ENCODE results near the gene PXYLP1.
"Not testable (repeated sequence)": the region's sequence is repeated elsewhere in the genome, so short reads cannot be mapped to it uniquely, and the experiment has no call there.

The PXYLP1 gene

DNA sequence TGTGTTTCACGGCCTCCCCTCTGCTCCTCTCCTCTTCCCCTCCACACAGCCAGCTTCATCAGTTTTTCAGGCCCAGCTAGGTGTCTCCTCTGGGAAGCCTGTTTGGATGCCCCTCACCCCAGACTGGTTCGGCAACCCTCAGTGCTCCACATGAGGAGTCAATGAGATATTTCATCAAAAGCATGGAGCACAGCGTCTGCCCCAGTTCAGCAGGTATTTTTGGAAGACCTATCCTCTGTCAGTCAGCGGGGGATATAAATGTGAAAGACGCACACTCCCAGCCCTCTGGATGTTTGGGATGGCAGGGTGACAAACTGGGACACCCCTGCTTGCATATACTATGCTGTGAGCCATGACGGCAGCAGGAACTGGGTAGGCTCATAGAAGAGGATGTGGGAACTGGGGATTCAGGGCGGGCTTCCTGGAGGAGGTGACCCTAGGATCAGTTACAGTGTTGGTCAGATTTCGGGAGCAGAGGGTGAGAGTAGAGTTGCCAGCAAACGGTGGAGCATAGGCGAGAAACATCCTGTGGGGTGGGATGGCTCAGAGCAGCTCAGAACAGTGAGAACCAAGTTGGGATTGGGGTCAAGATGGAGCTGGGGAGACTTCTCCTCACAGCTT is 42.9 kb downstream of the PXYLP1 start:
- no peak for DNase-seq

DNA sequence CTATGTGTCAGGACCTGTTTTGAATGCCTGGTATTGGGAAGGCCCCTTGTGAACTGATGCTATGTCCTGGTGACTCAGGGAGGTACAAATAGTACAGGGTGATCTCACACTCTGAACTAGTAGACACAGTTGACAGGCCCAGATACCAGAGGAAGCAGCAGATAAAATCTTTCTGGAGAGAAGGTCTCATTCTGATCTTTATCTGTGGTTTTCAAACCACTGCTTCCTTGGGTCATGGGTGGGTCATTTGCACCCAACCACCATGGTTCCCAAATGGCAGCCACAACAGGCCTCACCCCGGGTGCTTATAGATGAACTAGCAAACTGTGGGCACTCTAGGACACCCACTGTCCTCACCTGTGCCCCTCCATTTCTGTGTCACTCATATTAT is 43.4 kb downstream of the PXYLP1 start:
- peak in 1 of 5 donors; percentile 45 for DNase-seq

DNA sequence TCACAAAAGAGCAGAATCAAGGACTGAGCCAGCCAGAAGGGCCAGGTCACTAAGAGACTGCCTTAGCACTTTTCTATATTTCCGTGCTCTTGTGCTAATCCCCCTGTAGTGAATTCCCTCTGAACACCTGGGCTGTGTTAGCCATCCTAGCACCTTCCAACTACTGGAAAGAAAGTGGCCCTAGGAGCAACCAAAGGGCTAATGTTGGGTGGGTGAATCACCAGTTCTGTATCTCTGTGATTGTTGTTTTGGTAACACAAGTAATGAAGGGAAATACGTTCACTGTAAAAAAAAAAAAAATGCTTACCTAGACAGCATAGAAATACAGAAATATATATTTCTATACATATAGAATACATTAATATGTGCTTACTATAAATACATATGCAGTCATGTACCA is 43.9 kb downstream of the PXYLP1 start:
- DNase-seq: no peak

DNA sequence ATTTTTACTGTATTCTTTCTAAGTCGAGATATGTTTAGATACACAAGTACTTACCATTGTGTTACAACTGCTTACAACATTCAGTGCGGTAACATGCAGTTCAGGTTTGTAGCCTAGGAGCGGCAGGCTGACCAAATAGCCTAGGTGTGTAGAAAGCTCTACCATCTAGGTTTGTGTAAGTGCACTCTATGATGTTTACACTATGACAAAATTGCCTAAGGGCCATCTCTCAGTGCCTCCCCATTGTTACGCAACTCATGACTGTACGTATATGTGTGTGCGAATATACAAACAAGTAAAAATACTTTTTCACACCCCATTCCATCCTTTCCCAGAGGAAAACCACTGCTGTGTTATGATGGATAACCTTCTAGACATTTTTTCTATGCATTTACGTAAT is 44.3 kb downstream of the PXYLP1 start:
- DNase-seq: no peak

DNA sequence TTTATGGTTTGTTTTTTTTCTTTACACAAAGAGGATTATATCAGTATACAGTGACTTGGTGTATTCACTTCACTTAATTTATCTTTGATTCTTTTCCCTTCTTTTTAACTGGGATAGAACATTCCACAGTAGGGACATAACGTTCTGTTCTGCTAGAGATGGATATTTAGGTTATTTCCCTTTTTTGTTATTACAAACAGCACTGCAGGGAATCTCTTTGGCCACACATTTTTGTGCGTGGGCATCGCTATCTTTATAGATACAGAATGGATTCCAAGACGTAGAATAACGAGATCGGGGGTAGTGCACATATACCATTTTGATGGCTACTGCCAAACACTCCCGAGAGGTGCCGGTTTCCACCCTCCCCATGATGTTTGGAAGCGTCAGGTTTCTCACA is 44.8 kb downstream of the PXYLP1 start:
- no peak for DNase-seq

DNA sequence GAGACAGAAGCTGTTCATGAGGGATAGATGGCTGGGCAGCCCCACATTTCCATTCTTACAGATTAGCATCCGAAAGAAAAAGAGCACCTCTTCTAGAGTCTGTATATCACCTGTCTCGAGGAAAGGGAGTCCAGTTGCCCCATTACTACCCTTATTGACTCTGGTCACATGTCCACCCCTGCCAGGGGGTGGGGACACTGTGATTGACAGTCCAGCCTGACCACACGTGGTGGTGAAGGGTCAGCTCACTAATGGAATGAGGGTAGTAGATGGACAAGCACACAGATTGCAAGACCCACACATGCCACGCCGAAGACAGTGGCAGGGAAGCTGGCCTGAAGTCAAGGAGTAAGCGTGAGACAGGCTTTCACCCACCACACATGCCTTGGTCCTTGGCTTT is 45.8 kb downstream of the PXYLP1 start:
- no peak for DNase-seq

DNA sequence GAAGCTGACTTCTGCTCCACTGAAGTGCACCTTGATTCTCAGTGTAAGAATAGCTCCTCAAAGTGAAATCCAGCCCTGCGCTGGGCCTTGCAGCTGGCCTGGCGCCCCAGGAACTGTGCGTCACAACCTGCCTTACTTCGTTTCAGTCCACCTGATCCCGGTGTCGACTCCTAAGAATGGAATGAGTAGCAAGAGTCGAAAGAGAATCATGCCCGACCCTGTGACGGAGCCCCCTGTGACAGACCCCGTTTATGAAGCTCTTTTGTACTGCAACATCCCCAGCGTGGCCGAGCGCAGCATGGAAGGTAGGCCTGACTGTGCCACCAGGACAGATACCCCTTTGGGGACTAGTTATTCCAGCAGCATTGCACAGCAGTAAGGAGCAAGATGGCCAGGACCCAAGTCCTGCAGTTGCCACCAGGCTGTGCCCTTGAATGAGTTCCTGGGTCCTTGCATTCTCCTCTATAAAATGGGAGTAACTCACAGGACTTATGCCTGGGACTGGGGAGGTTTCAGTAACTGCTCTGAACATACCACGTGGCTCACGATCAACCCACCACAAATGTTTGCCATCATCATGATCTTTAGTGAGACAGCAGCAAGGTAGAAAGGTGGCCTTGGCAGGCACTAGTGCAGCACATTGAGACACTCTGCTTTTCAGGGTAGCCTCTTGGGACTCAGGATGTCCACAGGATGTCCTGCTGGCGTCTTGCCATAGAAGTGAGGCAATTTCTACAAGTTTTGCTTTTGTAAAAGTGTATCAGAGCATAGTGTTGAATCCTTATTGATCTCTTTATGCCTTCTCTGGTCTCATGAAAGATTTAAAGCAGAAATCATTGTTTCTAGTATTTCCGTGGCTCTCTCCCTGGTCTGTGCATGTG is 46.8 kb downstream of the PXYLP1 start:
- DNase-seq: no peak

DNA sequence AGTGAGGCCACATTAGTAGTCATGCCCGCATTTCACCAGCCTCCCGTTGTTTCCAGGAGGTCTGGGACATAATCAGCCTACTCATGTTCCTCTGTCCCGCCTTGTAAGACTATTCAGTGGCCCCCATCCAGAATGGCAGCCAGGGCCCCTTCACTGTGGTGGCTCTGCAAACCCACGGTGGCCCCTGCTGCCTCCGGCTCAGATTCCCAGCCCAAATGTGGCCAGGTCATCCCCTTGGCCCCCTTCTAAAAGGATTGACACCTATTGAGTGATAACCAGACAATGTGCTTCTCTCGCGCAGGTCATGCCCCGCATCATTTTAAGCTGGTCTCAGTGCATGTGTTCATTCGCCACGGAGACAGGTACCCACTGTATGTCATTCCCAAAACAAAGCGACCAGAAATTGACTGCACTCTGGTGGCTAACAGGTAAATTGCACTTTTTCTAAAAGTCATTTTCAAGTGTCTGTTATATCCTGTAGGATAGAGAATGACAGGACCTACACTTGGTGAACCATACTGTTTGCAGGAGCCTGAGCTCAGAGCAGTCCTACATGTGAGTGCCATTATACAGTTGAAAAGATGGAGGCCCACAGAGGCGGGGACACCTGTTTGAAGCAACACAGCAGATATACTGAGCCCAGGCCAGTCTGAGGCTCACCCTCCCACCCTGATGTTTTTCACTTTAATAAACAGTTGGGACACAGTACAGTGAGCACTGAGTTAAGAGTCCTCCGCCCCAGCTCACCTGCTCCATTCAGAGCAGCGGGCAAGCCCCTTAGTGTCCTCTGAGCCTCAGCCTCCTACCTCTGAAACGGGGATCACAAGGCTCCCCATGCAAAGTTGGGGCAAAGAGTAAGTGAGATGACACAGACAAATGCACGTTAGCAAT is 47.7 kb downstream of the PXYLP1 start:
- DNase-seq: peak in 1 of 5 donors; percentile 34

DNA sequence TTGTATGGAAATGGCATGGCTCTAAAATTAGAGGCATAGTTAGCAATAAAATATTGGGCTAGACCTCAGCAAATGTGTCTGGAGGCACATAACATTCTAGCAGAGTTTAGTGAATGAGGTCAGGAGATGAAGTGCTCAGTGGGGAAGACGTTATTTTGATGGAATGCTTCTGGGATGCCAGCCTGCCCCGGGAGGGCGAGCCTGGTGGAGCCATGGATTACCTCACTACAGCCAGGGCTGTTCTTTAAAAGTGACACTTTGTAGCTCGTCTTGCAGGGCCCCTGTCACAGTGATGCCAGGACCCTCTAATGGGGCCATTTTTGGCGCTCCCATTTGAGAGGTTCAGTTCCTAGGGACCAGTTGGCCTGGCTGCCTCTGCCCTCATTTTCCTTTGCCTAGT is 48.5 kb downstream of the PXYLP1 start:
- no peak for DNase-seq

DNA sequence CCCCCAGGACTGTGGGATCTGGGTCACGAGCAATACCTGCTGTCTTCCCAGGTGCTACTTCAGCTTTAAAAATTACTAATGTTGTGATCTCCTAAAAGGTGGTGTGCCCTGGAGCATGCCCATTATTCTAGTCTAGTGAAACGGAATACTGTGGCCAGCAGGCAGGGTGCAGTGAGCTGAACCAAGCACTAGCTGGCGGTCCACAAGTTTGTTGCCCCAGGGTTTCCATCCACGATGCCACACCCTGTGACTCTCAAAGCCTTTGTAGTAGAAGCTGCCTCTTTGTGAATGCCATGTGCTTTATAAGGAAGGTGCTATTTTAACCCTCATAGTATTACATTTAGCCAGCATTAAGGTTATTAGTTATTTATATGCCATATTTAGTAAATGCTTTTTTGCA is 49.1 kb downstream of the PXYLP1 start:
- no peak for DNase-seq

DNA sequence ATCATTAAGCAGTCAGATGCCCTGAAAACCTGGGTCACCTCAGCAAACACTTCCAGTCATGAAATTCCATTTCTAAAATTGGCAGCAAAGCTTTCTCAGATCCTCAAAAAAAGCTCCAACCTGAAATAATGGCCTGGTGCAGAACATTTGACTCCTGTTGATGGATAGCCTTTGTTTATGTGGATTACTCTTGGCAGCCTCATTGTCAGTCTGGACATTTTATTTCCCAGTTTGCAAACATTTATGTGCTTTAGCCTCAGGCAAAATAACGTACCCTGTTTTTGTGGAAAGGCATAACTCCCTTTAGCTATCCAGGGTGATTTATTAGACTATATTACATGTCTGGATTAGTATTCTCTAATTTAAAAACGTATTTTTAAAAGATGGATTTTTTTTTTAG is 53.9 kb downstream of the PXYLP1 start:
- DNase-seq: no peak

DNA sequence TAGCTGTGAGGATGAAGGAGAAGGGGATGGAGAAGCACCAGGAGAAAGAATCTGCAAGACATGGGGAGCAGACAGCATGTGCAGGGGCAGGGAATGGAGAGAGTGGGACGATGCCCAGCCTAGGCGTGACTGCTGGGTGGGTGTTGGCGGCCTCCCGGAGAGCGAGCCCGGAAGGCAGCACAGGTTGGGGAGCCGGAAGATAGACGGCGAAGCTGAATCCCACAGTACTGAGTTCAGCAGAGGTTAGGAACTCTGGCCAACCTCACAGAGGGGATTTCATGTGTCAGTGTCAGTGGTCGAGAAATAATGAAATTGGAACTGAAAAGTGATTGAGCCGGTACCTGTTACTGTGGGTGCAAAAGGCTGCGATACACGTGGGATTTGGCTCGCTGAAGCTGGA is 55.2 kb downstream of the PXYLP1 start:
- no peak for DNase-seq

DNA sequence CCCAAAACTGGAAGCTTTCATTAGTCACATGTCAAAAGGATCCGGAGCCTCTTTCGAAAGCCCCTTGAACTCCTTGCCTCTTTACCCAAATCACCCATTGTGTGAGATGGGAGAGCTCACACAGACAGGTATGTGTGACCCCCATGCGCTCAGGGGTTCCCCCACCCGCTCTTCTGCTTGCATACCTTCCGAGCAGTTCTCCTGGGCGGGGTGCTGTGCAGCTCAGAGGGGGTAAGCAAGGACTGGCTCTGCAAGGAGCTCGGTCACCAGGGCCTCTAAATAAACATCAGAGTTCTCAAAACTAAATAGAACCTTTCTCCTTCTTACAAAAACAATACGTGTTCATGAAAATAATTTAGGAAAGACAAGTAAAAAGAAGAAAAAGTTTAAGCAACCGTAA is 55.7 kb downstream of the PXYLP1 start:
- DNase-seq: no peak

DNA sequence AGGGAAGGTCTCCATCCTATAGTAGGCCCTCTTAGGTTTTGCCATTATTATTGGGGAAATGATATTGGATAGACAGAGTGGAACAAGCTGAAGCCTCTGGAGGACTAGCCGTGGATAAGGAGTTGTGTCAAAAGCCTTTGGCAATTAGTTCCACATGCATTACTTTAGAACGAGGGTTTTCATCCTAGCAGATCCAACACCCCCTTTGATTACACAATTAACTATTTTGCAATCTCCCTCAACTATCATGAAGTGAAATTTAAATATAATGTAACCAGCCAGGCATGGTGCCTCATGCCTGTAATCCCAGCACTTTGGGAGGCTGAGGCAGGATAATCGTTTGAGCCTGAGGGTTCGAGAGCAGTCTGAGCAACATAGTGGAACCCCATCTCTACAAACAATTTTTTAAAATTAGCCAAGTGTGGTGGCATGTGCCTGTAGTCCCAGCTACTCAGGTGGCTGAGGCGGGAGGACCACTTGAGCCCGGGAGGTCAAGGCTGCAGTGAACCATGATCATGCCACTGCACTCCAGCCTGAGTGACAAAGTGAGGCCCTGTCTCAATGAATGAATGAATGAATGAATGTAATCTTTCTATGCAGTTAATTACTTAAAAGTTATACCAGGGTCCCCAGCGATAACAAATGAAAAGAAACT is 56.8 kb downstream of the PXYLP1 start:
- no peak for DNase-seq

DNA sequence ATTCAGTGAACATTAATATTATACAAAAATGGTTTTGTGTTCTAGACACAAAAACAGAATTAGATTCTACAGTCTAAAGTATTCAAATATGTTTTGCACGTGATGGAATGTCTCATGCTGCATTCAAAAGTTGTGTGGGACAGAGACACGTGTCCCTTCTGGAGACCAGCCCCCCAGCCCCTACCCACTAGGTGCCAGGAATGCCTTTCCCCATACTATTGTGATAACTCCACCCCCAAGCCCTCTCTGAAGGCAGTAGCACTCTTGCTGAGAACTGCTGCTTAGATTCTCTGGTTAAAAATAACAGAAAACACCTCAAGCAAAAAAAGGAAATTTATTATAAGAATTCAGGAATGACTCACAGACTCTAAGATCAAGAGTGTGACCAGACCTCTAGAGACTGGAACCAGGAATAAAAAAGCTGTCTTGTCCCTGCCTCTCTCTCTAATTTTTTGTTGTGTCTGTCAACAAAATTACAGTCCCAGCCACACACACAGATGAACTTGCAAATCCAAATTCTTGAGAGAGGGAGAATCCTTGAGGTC is 57.7 kb downstream of the PXYLP1 start:
- no peak for DNase-seq

DNA sequence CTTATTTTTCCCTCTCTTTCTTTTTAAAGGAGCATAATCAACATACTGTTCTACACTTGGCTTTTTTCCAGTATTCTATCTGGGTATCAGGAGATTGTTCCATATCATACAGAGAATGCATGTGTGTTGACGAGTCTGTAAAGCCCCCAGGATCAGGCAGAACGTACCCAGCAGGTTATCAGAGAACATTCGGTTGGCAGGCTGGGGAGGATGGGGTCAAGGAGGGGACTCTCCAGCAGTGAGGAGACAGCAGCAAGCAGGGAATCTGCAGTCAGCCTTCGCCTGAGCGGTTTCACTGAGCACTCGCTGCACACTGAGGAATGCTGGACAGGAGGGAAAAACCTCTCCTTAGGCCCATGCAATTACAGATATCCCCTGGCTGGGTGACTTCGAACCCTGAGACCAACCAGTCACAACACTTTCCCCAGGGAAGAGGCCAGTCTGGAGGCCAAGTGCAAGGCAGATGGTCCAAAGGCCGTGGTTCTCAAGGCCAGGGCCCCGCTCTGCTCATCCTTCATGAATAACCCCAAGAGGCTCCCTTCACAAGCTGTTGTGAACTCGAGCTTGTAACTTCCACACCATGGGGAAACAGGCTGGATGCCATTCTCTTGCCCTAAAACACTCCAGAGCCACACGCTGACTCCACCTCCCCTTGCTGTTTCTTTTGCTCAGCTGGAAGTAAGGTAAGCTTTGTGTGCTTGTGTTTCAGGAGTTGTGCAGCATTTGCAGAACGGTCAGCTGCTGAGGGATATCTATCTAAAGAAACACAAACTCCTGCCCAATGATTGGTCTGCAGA is 60.1 kb downstream of the PXYLP1 start:
- no peak for DNase-seq

DNA sequence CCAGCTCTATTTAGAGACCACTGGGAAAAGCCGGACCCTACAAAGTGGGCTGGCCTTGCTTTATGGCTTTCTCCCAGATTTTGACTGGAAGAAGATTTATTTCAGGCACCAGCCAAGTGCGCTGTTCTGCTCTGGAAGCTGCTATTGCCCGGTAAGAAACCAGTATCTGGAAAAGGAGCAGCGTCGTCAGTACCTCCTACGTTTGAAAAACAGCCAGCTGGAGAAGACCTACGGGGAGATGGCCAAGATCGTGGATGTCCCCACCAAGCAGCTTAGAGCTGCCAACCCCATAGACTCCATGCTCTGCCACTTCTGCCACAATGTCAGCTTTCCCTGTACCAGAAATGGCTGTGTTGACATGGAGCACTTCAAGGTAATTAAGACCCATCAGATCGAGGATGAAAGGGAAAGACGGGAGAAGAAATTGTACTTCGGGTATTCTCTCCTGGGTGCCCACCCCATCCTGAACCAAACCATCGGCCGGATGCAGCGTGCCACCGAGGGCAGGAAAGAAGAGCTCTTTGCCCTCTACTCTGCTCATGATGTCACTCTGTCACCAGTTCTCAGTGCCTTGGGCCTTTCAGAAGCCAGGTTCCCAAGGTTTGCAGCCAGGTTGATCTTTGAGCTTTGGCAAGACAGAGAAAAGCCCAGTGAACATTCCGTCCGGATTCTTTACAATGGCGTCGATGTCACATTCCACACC is 60.9 kb downstream of the PXYLP1 start:
- no peak for DNase-seq

DNA sequence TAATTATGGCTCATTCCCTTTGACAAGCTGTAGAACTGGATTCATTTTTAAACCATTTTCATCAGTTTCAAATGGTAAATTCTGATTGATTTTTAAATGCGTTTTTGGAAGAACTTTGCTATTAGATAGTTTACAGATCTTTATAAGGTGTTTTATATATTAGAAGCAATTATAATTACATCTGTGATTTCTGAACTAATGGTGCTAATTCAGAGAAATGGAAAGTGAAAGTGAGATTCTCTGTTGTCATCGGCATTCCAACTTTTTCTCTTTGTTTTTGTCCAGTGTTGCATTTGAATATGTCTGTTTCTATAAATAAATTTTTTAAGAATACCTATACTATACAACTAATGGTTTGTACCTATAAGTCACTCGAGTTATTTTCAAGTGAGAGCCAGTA is 62.7 kb downstream of the PXYLP1 start:
- DNase-seq: no peak

DNA sequence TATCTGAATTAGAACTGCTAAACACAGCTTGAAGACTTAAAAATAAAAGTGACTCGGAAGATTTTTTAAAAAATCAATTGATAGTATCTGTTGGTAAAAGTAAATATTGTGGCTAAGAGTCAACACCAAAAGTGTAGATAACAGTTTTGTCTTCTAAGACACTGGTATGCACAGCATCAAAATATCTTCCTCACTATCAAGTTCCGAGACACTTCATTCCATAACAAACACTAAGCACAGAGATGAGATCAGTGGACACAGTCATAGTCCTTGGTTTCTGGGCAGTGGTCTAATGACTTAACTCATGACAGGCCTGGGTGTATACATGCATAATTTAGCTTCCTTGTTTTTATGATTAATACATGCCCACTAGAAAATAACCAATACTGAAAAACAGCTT is 63.2 kb downstream of the PXYLP1 start:
- no peak for DNase-seq

DNA sequence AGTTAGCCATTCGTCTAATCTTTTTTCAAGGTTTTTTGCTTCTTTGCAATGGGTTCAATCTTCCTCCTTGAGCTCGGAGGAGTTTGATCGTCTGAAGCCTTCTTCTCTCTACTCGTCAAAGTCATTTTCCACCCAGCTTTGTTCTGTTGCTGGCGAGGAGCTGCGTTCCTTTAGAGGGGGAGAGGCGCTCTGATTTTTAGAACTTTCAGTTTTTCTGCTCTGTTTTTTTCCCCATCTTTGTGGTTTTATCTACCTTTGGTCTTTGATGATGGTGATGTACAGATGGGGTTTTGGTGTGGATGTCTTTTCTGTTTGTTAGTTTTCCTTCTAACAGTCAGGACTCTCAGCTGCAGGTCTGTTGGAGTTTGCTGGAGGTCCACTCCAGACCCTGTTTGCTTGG is 68.8 kb downstream of the PXYLP1 start:
- DNase-seq: not testable (repeated sequence)
